KBM-7 (cell line): ENCODE results near the gene RNASEH1.
"Not testable (repeated sequence)": the region's sequence is repeated elsewhere in the genome, so short reads cannot be mapped to it uniquely, and the experiment has no call there.

Experiments
- DNase-seq: peaks from one replicate; pipeline ENCODE4 v3.0.0-alpha.2; 2015
- in situ Hi-C: fragments of 300-500 bp; cut with MboI; formaldehyde crosslinking; loops from 2 replicates; pipeline ENCODE4 v1.14.3; 2020; ENCODE audit warnings: low sequenced_read_pairs, low pct_unique_long_range_greater_than_20kb, mixed read lengths

The RNASEH1 gene

DNA sequence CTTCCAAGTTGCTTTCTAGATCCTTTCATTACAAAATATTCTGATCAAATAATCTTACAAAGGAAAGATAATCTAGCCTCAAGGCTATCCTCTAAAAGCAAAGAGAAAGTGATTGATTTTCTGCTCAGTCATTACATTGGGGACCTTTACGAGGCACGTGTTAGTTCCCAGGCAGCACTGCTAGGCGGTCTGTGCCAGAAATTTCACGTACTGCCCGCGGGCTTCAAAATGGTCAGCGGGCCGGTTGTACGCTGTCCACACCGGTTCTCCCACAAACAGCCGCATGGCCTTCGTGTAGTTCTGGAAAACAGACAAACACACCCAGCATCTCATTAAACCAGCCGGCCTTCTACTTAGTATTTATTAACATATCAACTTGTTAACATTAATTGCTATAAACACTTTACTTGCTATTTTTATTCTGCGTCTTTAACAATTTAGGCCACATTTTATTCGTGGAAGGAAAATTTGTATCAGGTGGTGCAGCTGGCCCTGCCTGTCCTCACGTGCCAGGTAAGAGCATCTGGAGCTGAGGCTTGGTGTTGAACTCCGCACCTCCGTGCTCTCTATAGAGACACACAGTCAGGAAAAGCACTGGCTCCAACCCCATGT is 59.2 kb downstream of the RNASEH1 start:
- DNase-seq, result no peak
- in situ Hi-C loops, result no loop called here

- DNase-seq, in situ Hi-C loops: not testable (repeated sequence)
These were observed 61.4 kb downstream of the RNASEH1 start for GRCh38 chr2:3496708-3497080.
